EH (cell line): ENCODE results near the gene REPS2.
"Not testable (repeated sequence)": the region's sequence is repeated elsewhere in the genome, so short reads cannot be mapped to it uniquely, and the experiment has no call there.

Experiments
- DNase-seq: peaks from one replicate; pipeline ENCODE4 v3.0.0-alpha.2; 2015; ENCODE audit warnings: low read depth

REPS2 gene

DNA sequence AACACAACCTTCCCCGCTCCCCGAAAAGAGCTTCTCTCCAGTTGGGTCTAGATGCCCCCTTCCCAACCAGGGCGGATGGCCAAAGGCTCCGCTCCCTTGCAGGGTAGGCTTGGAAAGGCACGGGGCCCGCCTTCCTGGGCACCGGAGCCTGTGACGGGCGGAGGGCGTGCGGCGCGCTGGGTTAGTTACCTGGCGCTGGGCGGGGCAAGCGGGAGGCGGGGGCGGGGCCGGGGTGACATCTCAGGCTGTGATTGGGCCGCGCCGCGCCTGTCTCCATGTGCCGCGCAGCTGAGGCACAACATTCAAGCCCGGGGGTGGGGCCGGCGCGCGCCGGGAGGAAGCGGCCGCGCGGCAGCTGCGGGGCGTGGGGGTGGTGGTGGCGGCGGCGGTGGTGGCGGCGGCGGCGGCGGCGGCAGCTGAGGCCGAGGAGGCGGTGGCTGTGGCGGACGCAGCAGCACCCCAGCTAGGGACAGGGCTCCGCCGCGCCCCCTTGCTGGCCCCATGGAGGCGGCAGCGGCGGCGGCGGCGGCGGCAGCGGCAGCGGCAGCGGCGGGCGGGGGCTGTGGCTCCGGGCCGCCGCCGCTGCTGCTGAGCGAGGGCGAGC lies at the start of gene REPS2:
REPS2 (plus strand) TSS at position 298 of the 604 bp plus-strand sequence; CDS start at position 502, 204 bp downstream.
- DNase-seq, result peak; percentile 62

DNA sequence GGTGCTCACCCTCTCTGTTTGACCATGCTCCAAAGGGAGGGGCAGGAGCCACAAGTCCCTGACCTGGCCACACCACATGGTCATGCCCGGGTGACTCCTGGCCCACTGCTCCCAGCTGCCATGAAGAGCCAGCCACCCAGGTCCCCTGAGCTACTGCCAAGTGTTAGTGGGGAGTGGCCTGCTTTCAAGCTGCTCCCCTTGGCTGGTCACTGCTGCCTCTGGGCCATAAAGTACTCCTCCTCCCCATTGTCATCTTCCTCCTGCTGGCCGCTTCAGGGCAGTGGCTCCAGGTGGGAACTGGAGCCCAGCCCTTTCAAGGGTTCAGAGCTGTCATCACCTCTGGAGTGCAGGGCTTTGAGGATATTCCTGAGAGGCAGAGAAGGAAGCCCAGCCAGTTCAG lies 49.0 kb upstream of the REPS2 start:
- no peak for DNase-seq

DNA sequence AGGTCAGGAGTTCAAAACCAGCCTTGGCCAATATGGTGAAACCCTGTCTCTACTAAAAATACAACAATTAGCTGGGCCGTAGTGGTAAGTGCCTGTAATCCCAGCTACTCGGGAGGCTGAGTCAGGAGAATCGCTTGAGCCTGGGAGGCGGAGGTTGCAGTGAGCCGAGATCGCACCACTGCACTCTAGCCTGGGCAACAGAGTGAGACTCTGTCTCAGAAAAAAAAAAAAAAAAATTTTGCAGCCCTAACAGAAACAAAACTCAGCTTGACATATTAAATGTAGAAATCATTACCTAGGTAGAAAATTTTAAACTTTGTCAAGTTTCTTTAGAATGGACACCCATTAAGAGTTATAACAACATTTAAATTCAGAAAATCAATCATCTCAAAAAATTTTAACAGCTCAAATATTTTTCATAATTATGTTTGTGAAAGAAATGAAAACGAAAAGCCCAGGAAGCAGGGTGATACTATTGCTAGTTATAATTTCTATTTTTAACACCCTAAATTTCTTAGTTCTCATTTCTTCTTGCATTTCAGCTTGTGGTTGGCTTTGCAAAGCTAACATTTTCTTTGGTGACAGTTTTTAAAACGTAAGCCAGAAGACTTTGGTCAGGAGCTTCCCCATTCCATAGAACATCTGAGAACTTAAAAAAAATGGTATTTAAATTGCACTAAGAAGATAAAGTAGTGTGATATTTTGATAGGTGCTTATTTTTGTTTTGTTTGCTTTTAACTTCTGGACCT lies 43.0 kb upstream of the REPS2 start:
- no peak for DNase-seq

DNA sequence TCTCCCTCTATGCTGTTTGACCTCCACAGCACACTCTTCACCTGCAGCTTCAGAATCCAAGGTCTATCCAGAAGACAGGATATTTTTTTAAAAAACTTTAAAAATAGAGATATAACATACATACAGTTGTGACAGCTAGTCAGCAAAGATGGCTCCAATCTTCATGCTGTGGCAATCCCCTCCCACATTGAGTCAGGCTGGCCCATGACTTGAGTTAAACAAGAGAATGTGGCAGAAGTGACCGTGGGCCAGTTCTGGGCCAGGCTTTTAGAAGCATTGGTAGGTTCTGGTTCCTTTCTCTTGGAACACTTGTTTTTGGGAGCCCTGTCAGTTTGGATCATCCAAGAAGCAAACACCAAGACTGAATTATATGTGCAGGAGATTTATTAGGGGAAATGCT lies 36.1 kb upstream of the REPS2 start:
- no peak for DNase-seq

DNA sequence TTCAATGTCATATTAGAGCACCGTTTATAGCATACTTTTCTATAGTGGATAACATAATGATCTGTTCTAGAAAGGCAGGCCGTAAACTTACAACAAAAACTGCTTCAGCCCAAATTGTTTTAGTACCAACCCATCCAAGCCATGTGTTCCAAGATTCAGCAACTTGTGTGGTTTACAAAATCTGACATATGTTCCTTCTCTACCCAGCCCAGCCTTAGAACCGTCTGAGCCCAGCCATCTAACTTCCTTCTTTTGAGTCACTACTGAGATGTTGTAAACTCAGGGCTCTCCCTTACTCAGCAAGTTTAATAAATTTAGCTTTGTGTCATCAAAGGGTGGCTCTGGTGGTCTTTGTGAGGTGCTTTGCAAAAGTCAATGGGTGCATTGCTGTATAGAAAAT lies 32.4 kb upstream of the REPS2 start:
- DNase-seq, result no peak

DNA sequence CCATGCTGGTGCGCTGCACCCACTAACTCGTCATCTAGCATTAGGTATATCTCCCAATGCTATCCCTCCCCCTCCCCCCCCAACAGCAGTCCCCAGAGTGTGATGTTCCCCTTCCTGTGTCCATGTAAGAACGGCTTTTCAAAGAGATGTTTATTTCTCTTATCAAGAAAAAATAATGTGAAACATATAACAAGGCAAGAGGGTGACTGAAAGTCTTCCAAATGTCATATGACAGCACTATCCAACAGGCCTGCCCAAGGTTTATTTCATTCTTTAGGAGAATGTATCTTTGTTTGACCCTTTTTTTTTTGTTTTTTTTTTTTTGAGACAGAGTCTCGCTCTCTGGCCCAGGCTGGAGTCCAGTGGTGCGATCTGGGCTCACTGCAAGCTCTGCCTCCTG lies 29.9 kb upstream of the REPS2 start:
- DNase-seq, result no peak

DNA sequence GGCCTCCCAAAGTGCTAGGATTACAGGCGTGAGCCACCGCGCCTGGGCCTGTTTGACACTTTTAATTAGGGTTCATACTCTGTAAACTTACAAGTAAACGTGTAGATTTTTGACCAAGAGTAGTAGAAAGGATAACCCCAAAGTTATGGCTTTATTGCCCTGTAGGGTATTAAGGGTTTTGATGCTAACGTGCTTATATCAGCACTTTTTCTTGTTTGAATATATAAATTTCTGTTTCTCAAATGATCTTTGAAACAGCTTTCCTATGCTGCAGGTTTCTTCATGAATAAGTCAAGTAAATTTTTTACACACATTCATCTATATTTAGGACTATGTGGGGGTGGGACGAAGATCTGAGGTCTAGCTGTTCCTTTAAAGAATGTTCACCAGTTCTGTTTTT lies 29.3 kb upstream of the REPS2 start:
- no peak for DNase-seq

DNA sequence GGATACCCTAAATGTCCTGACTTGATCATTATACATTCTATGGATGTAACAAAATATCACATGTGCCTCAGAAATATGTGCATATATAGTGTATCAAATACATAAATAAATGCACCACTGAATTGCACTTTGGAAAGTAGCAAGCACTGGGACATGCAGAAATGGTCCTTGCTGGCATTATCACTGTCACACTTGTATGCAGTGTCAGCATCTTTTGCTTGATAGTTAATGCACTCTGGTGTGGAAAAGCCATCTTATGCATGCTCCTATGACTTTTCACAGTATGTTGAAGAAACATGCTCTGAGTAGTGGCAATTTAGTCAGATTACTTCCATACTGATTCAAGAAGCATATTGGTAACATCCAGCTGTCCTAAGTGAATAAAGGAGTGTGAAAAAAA lies 27.5 kb upstream of the REPS2 start:
- DNase-seq, result no peak

DNA sequence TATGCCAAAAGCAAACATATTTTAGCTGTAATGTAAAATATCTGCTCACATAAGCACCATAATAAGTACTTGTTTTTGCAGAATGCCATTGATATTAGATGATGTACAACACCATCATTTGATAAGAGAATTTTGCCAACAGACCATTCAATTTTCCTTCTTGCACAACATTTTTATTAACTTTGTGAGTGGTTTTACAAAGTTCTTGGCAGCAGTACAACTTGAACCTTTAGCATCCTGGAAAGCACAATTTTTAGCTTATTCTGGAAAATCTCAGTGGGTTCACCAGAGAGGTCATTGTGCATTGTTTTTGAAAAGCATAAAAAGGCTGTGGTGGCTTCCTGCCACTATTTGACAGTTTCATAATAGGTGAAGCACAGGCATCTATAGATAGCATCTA lies 26.4 kb upstream of the REPS2 start:
- DNase-seq, result no peak

DNA sequence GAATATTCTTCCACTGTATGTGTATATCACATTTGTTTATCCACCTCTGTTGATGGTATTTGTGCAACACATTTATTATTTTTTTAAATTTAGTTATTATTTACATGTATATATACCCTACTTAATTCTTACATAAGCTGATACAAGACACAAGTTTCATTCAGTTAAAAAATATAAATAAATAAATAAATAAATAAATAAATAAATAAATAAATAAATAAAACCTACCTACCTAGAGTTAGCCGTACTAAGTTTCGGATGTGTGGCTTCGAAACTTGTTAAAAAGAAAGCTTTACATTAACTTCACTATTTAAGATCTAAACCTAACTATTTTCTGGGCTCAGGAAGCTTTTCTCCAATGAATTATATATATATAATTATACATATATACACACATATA lies 23.3 kb upstream of the REPS2 start:
- no peak for DNase-seq

DNA sequence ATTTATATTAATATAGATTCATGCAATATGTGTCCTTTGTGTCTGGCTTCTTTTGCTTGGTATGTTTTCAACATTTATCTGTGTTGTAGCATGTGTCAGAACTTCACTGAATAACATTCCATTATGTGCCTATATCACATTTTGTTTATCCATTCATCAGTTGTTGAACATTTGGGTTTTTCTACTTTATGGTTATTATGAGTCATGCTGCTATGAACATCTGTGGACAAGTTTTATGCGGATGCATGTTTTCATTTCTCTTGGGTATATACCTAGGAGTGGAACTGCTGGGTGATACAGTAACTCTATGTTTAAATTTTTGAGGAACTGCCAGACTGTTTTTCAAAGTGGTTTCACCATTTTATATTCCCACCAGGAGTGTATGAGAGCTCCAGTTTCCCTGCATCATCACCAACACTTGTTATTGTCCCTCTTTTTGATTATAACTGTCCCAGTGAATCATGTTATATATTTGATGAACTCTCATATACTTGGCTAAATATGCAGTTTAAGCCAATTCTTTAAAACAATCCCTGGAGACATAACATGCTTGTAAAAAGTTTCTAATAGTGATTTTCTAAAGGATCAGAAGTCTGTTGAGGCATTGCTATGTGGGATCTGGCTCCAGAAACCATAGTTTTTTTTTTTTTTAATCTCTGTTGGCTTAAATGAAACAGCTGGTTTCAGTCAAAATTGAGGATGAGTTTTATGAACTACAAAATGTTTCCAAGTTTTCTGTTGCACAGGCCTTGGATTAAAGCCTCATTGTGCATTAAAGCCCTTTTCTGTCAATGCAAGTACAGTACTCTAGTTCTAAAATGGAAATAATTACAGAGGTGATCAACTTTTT lies 21.6 kb upstream of the REPS2 start:
- DNase-seq, result no peak

DNA sequence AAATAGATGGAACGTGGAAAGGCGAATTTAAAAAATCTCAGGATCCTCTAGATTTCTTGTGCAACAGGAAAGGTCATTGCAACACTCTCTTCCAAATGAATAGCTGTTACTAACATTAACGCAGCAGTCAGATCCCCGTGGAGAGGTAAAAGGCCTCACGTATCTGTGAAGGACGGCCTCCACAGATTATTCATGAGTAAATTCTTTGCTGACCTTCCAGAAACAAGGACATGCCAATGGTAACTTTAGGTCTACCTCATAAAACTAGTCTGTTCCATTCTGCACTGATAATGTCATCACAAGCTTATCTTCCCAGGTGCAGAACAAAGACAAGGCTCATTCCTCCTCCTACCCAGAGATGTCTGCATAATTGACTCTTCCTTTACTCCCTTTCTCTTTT lies 16.1 kb upstream of the REPS2 start:
- DNase-seq, result no peak

DNA sequence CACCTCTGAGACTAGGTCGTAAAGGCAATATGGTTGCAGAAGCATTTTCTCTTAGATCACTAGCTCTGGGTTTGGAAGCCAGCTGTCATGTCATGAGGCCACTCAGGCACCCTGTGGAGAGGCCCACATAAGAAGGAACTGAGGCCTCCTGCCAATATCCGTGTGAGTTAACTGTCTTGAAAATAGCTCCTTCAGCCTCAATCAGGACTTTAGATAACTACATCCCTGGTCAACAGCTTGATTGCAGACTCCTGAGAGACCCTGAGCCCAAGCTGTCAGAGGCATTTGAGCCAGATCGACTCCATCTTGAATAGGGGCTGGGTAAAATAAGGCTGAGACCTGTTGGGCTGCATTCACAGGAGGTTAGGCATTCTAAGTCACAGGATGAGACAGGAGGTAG lies 15.1 kb upstream of the REPS2 start:
- no peak for DNase-seq

DNA sequence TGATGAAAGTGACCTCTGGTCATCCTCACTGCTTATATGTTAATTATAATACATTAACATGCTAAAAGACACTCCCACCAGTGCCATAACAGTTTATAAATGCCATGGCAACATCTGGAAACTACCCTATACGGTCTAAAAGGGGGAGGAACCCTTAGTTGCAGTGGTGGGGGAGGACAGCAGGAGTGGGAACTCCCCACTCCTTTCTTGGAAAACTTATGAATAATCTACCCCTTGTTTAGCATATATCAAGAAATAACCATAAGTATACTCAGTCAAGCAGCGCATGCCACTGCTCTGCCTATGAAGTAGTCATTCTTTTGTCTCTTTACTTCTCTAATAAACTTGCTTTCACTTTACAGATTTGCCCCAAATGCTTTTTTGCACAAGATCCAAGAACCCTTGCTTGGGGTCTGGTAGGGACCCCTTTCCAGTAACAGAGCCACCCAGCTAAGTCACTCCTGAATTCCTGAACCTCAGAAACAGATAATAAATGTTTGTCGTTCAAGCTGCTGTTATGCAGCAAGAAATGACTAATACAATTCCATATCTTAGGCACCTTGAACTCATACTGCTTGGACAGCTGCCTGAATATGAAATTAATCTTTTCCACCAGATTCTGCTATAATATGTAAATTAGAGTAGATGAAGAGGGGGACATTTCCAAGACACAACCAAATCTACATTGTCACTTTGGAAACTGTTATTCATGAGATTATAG lies 14.4 kb upstream of the REPS2 start:
- DNase-seq, result no peak

DNA sequence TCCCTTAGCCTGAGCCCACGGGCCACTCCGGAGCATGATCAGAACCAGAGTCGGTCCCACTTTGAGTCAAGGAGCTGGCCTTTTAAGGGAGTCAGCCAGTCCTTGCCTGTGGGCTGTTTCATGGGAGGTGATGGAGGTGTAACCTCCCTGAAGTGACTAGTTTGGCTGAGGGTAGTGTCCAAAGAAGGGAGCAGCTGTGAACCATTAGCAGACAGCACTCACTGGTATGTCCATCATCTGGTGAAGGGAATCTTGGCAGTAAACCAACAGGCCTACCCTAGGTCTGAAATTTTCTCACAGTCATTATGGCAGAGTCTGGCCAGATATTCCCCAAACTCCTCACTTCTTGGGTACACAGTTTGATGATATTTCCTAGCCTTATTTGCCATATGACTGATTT lies 12.3 kb upstream of the REPS2 start:
- no peak for DNase-seq

DNA sequence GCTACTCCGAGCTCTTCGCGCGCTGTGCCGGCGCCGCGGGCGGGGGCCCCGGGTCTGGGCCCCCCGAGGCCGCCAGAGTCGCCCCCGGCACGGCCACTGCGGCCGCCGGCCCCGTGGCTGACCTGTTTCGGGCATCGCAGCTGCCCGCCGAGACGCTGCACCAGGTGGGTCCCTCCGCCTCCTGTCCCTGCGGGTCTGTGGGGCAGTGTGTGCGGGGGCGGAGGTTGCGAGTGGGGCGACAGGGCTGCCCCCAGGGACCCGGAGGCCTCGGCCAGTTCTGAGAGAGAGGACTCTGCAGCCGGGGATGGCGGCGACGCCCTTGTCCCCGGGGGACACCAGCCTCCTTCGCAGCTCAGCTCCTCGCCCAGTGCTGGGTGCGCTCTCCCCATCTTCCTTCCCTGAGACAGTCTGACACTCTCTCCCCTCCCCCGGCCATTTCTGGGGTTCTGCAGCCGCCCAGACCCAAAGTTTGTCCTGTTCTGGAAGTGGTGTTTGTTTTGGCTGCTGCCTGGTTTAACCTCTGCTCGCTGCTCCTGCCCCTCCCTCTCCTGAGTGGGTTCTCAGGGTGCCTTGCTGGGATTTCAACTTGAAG lies 609 bp downstream of the REPS2 start:
- DNase-seq, result no peak

DNA sequence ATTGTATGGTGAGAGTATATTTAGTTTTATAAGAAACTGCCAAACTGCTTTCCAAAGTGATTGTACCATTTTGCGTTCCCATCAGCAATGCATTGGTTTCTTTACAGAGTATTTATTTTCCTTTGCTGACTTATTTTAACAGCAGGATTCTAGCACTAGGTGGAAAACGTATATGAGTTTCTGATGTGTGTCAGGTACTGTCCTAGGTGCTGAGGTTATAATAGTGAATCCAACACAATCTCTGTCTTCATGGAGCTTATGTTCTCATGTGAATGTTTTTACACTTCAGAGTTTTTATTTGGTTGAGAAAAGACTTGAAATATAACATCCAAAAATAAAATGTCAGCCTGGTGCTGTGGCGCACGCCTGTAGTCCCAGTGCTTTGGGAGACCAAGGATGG lies 4.0 kb downstream of the REPS2 start:
- DNase-seq, result no peak

DNA sequence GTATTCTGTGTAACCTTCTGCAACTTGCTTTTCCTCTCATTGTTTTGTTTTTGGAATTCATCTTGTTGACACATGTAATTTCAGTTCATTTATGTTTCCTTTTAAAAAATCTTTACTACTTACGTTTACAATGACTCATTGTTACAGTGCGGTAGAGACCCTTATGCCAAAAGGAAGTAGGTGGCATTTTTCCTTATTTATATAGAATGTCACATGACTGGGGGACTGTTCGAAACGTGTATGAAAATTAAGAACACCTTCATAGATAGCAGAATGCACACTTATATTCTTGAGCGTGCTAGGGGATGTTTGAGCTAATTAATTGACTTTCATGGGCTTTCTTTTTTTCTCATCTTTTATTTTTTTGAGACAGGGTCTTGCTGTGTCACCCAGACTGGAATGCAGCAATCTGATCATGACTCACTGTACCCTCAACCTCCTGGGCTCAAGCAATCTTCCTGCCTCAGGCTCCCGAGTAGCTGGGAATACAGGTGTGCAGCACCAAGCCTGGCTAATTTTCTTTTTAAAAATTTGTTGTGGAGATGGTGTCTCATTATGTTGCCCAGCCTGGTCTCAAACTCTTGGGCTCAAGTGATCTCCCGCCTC lies 7.3 kb downstream of the REPS2 start:
- no peak for DNase-seq

DNA sequence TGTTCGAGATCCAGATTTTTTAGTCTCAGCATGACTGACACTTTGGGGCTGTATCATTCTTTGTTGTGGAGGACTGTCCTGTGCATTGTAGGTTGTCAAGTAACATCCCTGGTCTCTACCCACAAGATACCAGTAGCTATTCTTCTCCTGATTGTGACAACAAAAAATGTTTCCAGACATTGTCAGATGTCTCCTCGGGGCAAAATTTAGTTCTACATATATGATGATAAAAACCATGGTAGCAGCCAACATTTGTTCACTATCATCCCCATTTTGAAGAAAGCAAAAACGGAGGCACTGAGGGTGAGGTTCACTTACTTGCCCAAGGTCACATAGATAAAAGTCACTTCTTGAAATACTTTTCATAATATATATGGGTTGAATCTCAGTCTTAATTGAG lies 11.3 kb downstream of the REPS2 start:
- DNase-seq, result no peak

DNA sequence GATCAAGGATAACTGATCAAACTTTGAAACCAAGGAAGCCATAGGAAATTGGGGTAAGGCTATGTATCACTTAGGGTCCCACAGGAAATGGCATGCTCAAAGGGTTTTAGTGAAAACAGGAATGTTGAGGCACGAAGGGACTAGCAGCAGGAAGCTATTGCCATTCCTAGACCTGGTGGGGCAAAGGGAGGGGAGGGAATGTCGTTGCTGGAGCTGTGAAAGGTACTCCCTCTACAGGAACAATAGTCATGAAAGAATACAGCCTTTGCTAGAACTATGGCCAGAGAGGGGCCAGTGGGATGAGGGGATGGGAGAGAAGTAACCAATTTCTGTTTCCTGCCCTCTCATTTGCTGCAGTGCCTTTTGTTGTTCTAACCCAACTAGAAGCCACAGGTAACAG lies 11.9 kb downstream of the REPS2 start:
- DNase-seq, result no peak

DNA sequence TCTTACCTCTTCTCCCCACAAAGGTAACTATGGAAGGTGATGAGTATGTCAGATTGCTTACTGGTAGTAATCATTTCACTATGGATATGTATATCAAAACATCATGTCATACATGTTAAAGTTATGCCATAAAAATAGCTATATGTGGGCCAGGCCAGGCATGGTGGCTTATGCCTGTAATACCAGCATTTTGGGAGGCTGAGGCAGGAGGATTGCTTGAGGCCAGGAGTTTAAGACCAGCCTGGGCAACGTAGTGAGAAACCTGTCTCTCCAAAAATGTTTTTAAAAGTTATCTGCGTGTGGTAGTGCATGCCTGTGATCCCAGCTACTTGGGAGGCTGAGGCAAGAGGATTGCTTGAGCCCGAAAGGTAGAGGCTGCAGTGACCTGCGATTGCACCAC lies 16.2 kb downstream of the REPS2 start:
- not testable (repeated sequence) for DNase-seq

DNA sequence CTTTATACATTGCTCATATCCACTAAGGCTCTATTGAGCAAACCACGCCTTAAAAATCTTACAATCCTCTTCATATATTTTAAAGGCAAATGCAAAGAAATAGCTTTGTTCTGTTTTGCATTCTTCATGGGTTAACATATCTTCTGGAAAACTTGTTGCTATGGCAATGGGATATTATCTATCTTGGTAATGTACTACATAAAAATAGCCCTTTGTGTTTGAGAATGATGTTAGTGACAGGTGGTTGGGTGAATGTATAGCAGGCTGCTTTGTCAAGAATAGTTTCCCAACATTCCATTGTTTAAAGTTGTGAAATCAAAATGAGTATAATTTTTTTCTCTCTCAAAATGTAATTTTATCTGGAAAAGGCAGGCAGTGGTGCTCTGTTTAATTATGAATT lies 16.8 kb downstream of the REPS2 start:
- DNase-seq, result no peak
